ENCODE results near the gene ETS1. TPM values are rescaled to one million over a fixed set of nuclear protein-coding genes. Genes with fewer than 3 reads are reported as not detected.

The ETS1 gene
- total RNA-seq, 1 donor from 2014 or later: 88.0 TPM

DNA sequence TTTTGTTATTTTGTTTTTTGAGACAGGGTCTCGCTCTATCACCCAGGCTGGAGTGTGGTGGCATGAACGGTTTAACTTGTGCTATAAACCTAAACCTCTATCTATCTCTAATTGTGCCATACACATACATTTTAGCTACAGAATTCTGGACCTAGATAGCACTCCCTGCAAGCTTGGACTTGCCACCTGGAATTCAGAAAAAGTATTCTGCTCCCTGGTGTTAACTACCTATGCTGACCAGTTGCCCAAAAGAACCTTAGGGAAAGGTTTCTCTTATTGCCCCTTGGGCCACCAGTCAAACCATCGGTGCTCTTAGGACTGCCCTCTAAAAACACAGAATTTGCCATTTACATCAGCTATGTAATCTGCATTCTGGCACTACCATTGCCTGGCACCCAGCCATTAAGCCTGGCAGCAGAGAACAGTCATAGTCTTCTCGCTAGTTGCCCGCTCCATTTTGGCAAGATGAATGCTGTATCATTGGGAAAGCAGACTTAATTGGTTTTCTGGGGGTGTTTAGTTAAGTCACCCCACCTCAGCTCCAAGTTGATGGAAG lies 55.3 kb downstream of the ETS1 start:
- H3K27ac ChIP-seq: peak overlapping the region; percentile 21 to 46
- intact Hi-C loops (cut with DNase I): no loop called here
- H3K36me3 ChIP-seq: no peaks in the 10 kb centered on the region
- TF ChIP-seq, protein P1, sequence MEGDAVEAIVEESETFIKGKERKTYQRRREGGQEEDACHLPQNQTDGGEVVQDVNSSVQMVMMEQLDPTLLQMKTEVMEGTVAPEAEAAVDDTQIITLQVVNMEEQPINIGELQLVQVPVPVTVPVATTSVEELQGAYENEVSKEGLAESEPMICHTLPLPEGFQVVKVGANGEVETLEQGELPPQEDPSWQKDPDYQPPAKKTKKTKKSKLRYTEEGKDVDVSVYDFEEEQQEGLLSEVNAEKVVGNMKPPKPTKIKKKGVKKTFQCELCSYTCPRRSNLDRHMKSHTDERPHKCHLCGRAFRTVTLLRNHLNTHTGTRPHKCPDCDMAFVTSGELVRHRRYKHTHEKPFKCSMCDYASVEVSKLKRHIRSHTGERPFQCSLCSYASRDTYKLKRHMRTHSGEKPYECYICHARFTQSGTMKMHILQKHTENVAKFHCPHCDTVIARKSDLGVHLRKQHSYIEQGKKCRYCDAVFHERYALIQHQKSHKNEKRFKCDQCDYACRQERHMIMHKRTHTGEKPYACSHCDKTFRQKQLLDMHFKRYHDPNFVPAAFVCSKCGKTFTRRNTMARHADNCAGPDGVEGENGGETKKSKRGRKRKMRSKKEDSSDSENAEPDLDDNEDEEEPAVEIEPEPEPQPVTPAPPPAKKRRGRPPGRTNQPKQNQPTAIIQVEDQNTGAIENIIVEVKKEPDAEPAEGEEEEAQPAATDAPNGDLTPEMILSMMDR (IDR thresholded peaks at IDR 0.05): no peak
- peak in 1 of 2 donors; percentile 79 for DNase-seq (ENCODE audit: low spot score in 2 of 2)
- H3K9me3 ChIP-seq: no peaks in the 10 kb centered on the region
- H3K27me3 ChIP-seq: no peaks in the 10 kb centered on the region
- peaks cover 0 to 21% of the 10 kb centered on the region in 2 donors for H3K4me1 ChIP-seq
- no peak overlapping the region for H3K4me3 ChIP-seq

DNA sequence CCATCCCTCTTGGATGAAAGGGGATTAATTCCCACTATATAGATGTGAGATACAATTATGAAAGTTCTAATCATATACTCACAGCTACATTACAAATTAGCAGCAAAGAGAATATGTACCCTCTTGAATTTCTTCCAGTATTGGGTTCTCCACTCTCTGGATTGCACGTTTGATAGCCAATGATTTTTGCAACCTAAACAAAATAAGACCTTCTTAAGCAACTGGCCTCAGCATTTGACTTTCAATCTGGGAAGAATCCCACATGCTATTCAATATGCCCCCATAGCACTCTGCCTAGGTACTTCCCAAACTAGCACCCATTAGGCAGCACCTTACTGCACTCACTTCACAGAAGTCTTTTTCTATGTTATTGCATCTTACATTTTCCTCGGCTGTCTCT lies 55.8 kb downstream of the ETS1 start:
- no peak for DNase-seq (ENCODE audit: low spot score in 2 of 2)
- no peaks in the 10 kb centered on the region for H3K9me3 ChIP-seq
- no peaks in the 10 kb centered on the region for H3K36me3 ChIP-seq
- H3K27ac ChIP-seq: peak overlapping the region in 1 of 2 donors; percentile 21
- peaks cover 0 to 21% of the 10 kb centered on the region in 2 donors for H3K4me1 ChIP-seq
- intact Hi-C loops (cut with DNase I): no loop called here
- H3K27me3 ChIP-seq: no peaks in the 10 kb centered on the region
- no peak overlapping the region for H3K4me3 ChIP-seq
- TF ChIP-seq, protein P1 (IDR thresholded peaks at IDR 0.05): no peak

DNA sequence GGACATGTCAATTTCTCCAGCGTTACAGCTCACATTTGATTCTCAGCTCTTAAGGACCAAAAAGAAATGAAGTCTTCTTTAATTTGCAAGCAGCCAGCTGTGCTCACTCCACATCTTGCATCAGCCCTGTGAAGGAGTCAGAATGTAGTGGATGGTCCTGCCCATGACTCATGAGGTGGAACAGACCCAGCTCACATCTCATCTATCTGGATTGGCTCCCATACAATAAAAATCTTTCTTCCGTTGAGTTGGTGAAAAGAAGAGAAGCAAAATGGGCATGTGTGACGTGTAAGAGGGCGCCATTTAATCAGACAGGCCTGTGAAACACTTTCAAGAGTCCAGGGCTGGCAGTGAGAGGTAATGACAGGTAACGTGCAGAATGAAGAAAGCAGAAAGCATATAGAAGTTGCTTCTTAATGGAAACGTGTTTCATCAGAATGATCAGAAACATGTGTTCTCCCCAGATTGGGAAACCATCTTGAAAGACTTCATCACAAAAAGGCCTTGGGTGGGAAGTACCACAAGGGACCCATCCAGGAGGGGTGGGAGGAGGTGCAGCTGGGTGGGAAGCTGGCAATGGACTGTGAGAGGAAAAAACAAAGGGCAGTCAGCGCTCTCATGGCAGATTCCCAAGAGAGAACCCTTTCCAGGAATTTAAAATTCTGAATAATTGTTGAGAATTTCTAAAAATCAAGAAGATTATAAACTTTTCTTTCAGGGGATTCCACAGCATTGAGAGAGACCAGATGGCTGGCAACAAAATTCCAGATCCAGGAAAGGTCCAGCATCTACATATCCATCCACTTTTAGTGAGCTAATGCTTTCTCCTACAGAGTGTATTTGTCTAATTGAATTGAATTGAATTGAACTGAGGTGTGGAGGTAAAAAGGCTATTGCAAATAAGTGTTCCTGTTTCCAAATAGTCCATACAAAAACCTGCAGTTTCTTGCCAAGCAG lies 57.0 kb downstream of the ETS1 start:
- TF ChIP-seq, protein P1 (IDR thresholded peaks at IDR 0.05): no peak
- Histone ChIP-seq H3K9me3 (no peaks in the 10 kb centered on the region), H3K36me3 (no peaks in the 10 kb centered on the region), H3K4me3 (no peak overlapping the region), H3K27ac (peak overlapping the region; percentile 12 to 38), H3K4me1 (peaks cover 0 to 23% of the 10 kb centered on the region in 2 donors), H3K27me3 (no peaks in the 10 kb centered on the region)
- no peak for DNase-seq (ENCODE audit: low spot score in 2 of 2)
- intact Hi-C loops (cut with DNase I): no loop called here

DNA sequence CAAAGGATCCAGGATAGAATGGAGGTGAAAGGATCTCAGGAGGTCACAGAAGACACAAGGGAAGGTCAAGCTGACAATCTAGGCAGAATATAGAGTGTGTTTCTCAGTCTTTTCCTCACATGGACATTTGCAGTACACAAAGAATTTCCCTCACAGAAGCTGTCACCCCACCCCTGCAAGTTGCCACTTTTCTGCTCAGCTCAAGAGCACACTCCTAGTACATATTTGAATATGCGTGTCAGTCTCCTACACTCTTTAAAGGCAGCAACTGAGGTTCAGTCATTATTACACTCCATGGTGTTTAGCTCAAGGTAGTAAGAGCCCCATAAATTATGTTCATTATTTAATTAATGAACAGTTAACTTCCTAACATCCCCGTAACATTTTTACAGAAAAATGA lies 59.1 kb downstream of the ETS1 start:
- H3K4me1 ChIP-seq: peaks cover 8 to 39% of the 10 kb centered on the region in 2 donors
- no peaks in the 10 kb centered on the region for H3K9me3 ChIP-seq
- TF ChIP-seq, protein P1 (IDR thresholded peaks at IDR 0.05): no peak
- DNase-seq (ENCODE audit: low spot score in 2 of 2): no peak
- H3K4me3 ChIP-seq: no peak overlapping the region
- no peaks in the 10 kb centered on the region for H3K27me3 ChIP-seq
- H3K36me3 ChIP-seq: no peaks in the 10 kb centered on the region
- H3K27ac ChIP-seq: no peak overlapping the region
- intact Hi-C loops (cut with DNase I): loop anchor here (10.0 kb wide), 1 partner anchor 367 kb away; the partner anchor contains the start of gene KCNJ5

DNA sequence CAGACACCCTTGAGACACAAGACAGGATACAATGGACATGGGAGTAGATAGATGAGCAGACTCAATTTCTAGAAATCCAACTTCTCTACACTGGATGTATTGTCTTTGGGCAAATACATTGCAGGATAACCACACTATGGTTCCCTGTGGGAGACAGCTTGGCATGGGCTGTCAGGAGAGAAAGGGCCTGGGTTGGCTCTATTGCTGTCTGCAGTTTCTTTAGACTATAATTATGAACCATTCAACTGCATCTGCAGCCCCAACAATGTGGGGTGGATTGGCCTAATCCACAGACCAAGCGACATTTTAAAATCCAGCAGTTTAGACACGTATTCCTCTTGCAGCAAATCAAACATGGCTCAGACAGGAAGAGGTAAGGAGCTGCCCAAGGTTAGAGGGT lies 60.3 kb downstream of the ETS1 start:
- DNase-seq (ENCODE audit: low spot score in 2 of 2): no peak
- intact Hi-C loops (cut with DNase I): loop anchor here (2.0 to 10.0 kb wide), 2 partner anchors 16 to 368 kb away; partner anchors contain the start of gene KCNJ5

More for the DNA sequence above, 60.3 kb downstream of the ETS1 start:
- Histone ChIP-seq H3K9me3 (no peaks in the 10 kb centered on the region), H3K4me1 (peaks cover 9 to 32% of the 10 kb centered on the region in 2 donors), H3K36me3 (no peaks in the 10 kb centered on the region), H3K27me3 (no peaks in the 10 kb centered on the region), H3K4me3 (no peak overlapping the region), H3K27ac (no peak overlapping the region)
- TF ChIP-seq, protein P1 (IDR thresholded peaks at IDR 0.05): no peak
